ENCODE data around the gene LZTR1. TPM values are rescaled to one million over a fixed set of nuclear protein-coding genes. Genes with fewer than 3 reads are reported as not detected.
"Not testable (repeated sequence)": the region's sequence is repeated elsewhere in the genome, so short reads cannot be mapped to it uniquely, and the experiment has no call there.

The LZTR1 gene
- total and polyA plus RNA-seq, 3 experiments from 2014 or later = 17.1 to 78.7 (median 75.0) TPM

- Mint-ChIP-seq H3K9me3 (no peaks in the 10 kb centered on the region), H3K27ac (peak overlapping the region; percentile 97 to 100 (median 99)), H3K27me3 (peaks cover 0 to 3% of the 10 kb centered on the region in 2 donors), H3K4me3 (peak overlapping the region; percentile 85 to 97 (median 95)), H3K36me3 (peaks cover 0 to 57% (median 0%) of the 10 kb centered on the region in 3 donors), H3K4me1 (peaks cover 22 to 55% (median 23%) of the 10 kb centered on the region in 3 donors)
- Histone ChIP-seq H3K4me1 (ENCODE audit: insufficient read depth, low read length) (peaks cover 32% of the 10 kb centered on the region), H3K27ac (ENCODE audit: low read depth, low read length) (peak overlapping the region; percentile 99), H3K36me3 (ENCODE audit: insufficient read depth, low read length) (peaks cover 22% of the 10 kb centered on the region), H3K4me3 (ENCODE audit: low read length) (peak overlapping the region; percentile 65), H3K9me3 (ENCODE audit: low read length) (no peaks in the 10 kb centered on the region), H3K27me3 (ENCODE audit: insufficient read depth, low read length, poor library complexity, severe bottlenecking) (no peaks in the 10 kb centered on the region)
- no peak for DNase-seq
- ChIA-PET POLR2A (interaction anchor here (1.0 to 1.4 kb wide), 2 partner anchors 19 to 682 kb away, joined by 3 to 6 read pairs; partner anchors contain the start of genes DGCR6L and LZTR1), CTCF (interaction anchor here (1.1 to 1.9 kb wide), 2 partner anchors 14 to 19 kb away, joined by 4 to 5 read pairs; partner anchors contain the start of genes LZTR1 and P2RX6)
Observed at GRCh38 chr22:21000987-21001600, 19.0 kb downstream of the LZTR1 start.

GRCh38 chr22:21001601-21002325 is 19.7 kb downstream of the LZTR1 start, which contains the start of gene THAP7:
Gene THAP7 (minus strand): TSS chr22:21002118. CDS start chr22:21001911, 207 bp downstream.
- peak within 1 kb of the TSS; percentile 99 for H3K27ac ChIP-seq (ENCODE audit: low read depth, low read length)
- H3K4me3 ChIP-seq (ENCODE audit: low read length) = peak within 1 kb of the TSS; percentile 65
- Mint-ChIP-seq H3K4me1 (peaks cover 22 to 55% (median 23%) of the 10 kb centered on the region in 3 donors), H3K4me3 (peak within 1 kb of the TSS; percentile 85 to 97 (median 95)), H3K27me3 (peaks cover 0 to 3% of the 10 kb centered on the region in 2 donors), H3K27ac (peak within 1 kb of the TSS; percentile 97 to 100 (median 99)), H3K9me3 (no peaks in the 10 kb centered on the region), H3K36me3 (peaks cover 0 to 52% (median 0%) of the 10 kb centered on the region in 3 donors)
- H3K9me3 ChIP-seq (ENCODE audit: low read length) = no peaks in the 10 kb centered on the region
- ChIA-PET CTCF (interaction anchor here (1.1 to 1.9 kb wide), 3 partner anchors 13 to 20 kb away, joined by 4 to 5 read pairs (median 5); partner anchors contain the start of genes LZTR1 and P2RX6), POLR2A (interaction anchor here (0.6 to 2.2 kb wide), 5 partner anchors 12 to 885 kb away, joined by 3 to 12 read pairs (median 6); partner anchors contain the start of genes LZTR1, P2RX6 and TRMT2A)
- H3K27me3 ChIP-seq (ENCODE audit: insufficient read depth, low read length, poor library complexity, severe bottlenecking) = no peaks in the 10 kb centered on the region
- peaks cover 32% of the 10 kb centered on the region for H3K4me1 ChIP-seq (ENCODE audit: insufficient read depth, low read length)
- peak; percentile 95 to 98 (median 97) for DNase-seq
- H3K36me3 ChIP-seq (ENCODE audit: insufficient read depth, low read length) = peaks cover 22% of the 10 kb centered on the region

GRCh38 chr22:21003782-21004181 is 21.7 kb downstream of the LZTR1 start:
- POLR2A ChIA-PET = interaction anchor here (2.2 kb wide), 1 partner anchor 10 kb away, joined by 12 read pairs; no protein-coding TSS in a partner anchor
- CTCF ChIA-PET = interaction anchor here (1.1 to 1.5 kb wide), 2 partner anchors 10 to 22 kb away, joined by 3 to 4 read pairs; partner anchors contain the start of gene LZTR1
- peaks cover 0 to 3% of the 10 kb centered on the region in 2 donors for H3K27me3 Mint-ChIP-seq

GRCh38 chr22:21009208-21009607 is 27.1 kb downstream of the LZTR1 start:
- H3K4me3 ChIP-seq (ENCODE audit: low read length); CTCF ChIA-PET; H3K27ac ChIP-seq (ENCODE audit: low read depth, low read length); H3K36me3 ChIP-seq (ENCODE audit: insufficient read depth, low read length); H3K27me3 ChIP-seq (ENCODE audit: insufficient read depth, low read length, poor library complexity, severe bottlenecking); POLR2A ChIA-PET; H3K9me3 Mint-ChIP-seq; DNase-seq; H3K4me1 ChIP-seq (ENCODE audit: insufficient read depth, low read length); H3K9me3 ChIP-seq (ENCODE audit: low read length); H3K27me3 Mint-ChIP-seq; H3K36me3 Mint-ChIP-seq: not testable (repeated sequence)
- Mint-ChIP-seq H3K27ac (peak overlapping the region in 2 of 8 donors; percentile 7 to 37), H3K4me1 (peaks cover 9 to 11% (median 10%) of the 10 kb centered on the region in 3 donors), H3K4me3 (peak overlapping the region in 1 of 7 donors; percentile 60)

More at GRCh38 chr22:21003782-21004181, 21.7 kb downstream of the LZTR1 start:
- H3K27me3 ChIP-seq (ENCODE audit: insufficient read depth, low read length, poor library complexity, severe bottlenecking) = no peaks in the 10 kb centered on the region
- H3K4me1 ChIP-seq (ENCODE audit: insufficient read depth, low read length) = peaks cover 32% of the 10 kb centered on the region
- H3K36me3 ChIP-seq (ENCODE audit: insufficient read depth, low read length) = peaks cover 20% of the 10 kb centered on the region
- no peak for DNase-seq
- H3K4me3 ChIP-seq (ENCODE audit: low read length) = no peak overlapping the region
- peaks cover 0 to 36% (median 0%) of the 10 kb centered on the region in 3 donors for H3K36me3 Mint-ChIP-seq
- peaks cover 22 to 48% (median 24%) of the 10 kb centered on the region in 3 donors for H3K4me1 Mint-ChIP-seq
- peak overlapping the region; percentile 15 to 96 (median 93) for H3K4me3 Mint-ChIP-seq
- H3K27ac ChIP-seq (ENCODE audit: low read depth, low read length) = peak overlapping the region; percentile 99
- no peaks in the 10 kb centered on the region for H3K9me3 ChIP-seq (ENCODE audit: low read length)
- H3K9me3 Mint-ChIP-seq = no peaks in the 10 kb centered on the region
- peak overlapping the region; percentile 43 to 99 (median 68) for H3K27ac Mint-ChIP-seq

GRCh38 chr22:21009638-21010425 is 27.7 kb downstream of the LZTR1 start:
- Mint-ChIP-seq H3K4me3 (peak overlapping the region in 2 of 7 donors; percentile 23 to 60), H3K4me1 (peaks cover 15 to 17% (median 16%) of the 10 kb centered on the region in 3 donors), H3K9me3 (no peaks in the 10 kb centered on the region), H3K27me3 (no peaks in the 10 kb centered on the region), H3K36me3 (no peaks in the 10 kb centered on the region), H3K27ac (peak overlapping the region in 4 of 8 donors; percentile 7 to 37 (median 17))
- peaks cover 6% of the 10 kb centered on the region for H3K4me1 ChIP-seq (ENCODE audit: insufficient read depth, low read length)
- H3K27ac ChIP-seq (ENCODE audit: low read depth, low read length) = no peak overlapping the region
- DNase-seq = peak in 1 of 5 donors; percentile 26
- no peak overlapping the region for H3K4me3 ChIP-seq (ENCODE audit: low read length)
- POLR2A ChIA-PET = no interaction called here
- H3K36me3 ChIP-seq (ENCODE audit: insufficient read depth, low read length) = no peaks in the 10 kb centered on the region
- no peaks in the 10 kb centered on the region for H3K27me3 ChIP-seq (ENCODE audit: insufficient read depth, low read length, poor library complexity, severe bottlenecking)
- CTCF ChIA-PET = no interaction called here
- H3K9me3 ChIP-seq (ENCODE audit: low read length) = no peaks in the 10 kb centered on the region

GRCh38 chr22:21010426-21011113 is 28.5 kb downstream of the LZTR1 start:
- Histone ChIP-seq H3K36me3 (ENCODE audit: insufficient read depth, low read length) (no peaks in the 10 kb centered on the region), H3K27me3 (ENCODE audit: insufficient read depth, low read length, poor library complexity, severe bottlenecking) (no peaks in the 10 kb centered on the region), H3K9me3 (ENCODE audit: low read length) (no peaks in the 10 kb centered on the region), H3K4me1 (ENCODE audit: insufficient read depth, low read length) (peaks cover 12% of the 10 kb centered on the region), H3K4me3 (ENCODE audit: low read length) (no peak overlapping the region), H3K27ac (ENCODE audit: low read depth, low read length) (no peak overlapping the region)
- H3K4me3 Mint-ChIP-seq = no peak overlapping the region
- peak overlapping the region in 5 of 8 donors; percentile 15 to 63 (median 37) for H3K27ac Mint-ChIP-seq
- ChIA-PET CTCF (no interaction called here), POLR2A (no interaction called here)
- no peaks in the 10 kb centered on the region for H3K9me3 Mint-ChIP-seq
- H3K27me3 Mint-ChIP-seq = peaks cover 0 to 2% of the 10 kb centered on the region in 2 donors
- DNase-seq = no peak
- peaks cover 20 to 25% (median 23%) of the 10 kb centered on the region in 3 donors for H3K4me1 Mint-ChIP-seq
- no peaks in the 10 kb centered on the region for H3K36me3 Mint-ChIP-seq
